ENCODE data around the gene DYNC1H1.

DNA sequence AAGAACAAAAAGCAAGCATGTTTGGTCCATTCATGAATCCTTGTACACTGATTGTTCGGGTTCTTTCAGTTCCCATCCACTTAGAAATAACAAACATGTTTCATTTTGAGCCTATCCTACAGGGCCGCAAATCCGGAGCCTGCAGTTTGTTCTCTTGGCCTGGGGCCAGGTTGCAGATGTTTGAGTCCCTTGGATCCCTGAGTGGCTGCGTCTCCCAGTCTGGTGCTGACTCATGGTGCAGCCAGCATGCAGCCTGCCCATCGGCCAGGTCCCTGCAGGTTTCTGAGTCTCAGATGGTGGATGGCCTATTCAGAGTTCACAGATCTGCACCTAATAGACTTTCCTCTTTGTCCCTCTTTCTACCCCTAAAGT, 1.9 kb upstream of the DYNC1H1 start:
- TF ChIP-seq CTCF (IDR thresholded peaks at IDR 0.05) (no peak), POLR2A (IDR thresholded peaks at IDR 0.05) (no peak)

All from gastroesophageal sphincter (tissue), 3 donors.